Kidney (tissue), 14 donors: ENCODE measurements around the gene MCL1. TPM values are rescaled to one million over a fixed set of nuclear protein-coding genes. Genes with fewer than 3 reads are reported as not detected.

ENCODE experiments used
- DNase-seq, 5 donors: peaks; one replicate each; pipeline ENCODE4 v3.0.0-alpha.2; 2013 to 2020
- FAIRE-seq: peaks from 2 replicates; lab custom pipeline; 2012; peaks lifted over from hg19 to GRCh38; lab: Jason Lieb, UNC
- H3K27ac ChIP-seq, 2 donors: one replicate each; pipeline ENCODE4 v1.7.0; 2013; ENCODE audit warnings: low read depth in 2 of 2, low read length in 2 of 2, inconsistent platforms in 1 of 2
- H3K27me3 ChIP-seq: one replicate; pipeline ENCODE4 v1.7.1; 2013; ENCODE audit warnings: low read length, inconsistent platforms; ENCODE audit not compliant: control insufficient read depth, insufficient read depth
- H3K36me3 ChIP-seq, 3 donors: one replicate each; pipeline versions ENCODE4 v1.7.0 to v1.7.1; 2013; ENCODE audit warnings: low read length in 3 of 3, control low read depth in 1 of 3, inconsistent platforms in 1 of 3; ENCODE audit not compliant: insufficient read depth in 3 of 3, control insufficient read depth in 2 of 3
- H3K4me1 ChIP-seq, 3 donors: one replicate each; pipeline versions ENCODE4 v1.7.0 to v1.7.1; 2013; ENCODE audit warnings: low read length in 3 of 3, inconsistent platforms in 1 of 3, low read depth in 1 of 3; ENCODE audit not compliant: control insufficient read depth in 2 of 3, insufficient read depth in 2 of 3
- H3K4me3 ChIP-seq, 3 donors: one replicate each; pipeline versions ENCODE4 v1.7.0 to v1.8.1; 2013; ENCODE audit warnings: low read length in 3 of 3, control low read depth in 1 of 3, inconsistent platforms in 1 of 3
- H3K9ac ChIP-seq, 3 donors: one replicate each; pipeline versions ENCODE4 v1.7.0 to v1.7.1; 2013; ENCODE audit warnings: low read length in 3 of 3, control low read depth in 1 of 3, inconsistent platforms in 1 of 3
- H3K9me3 ChIP-seq, 3 donors: one replicate each; pipeline versions ENCODE4 v1.7.0 to v1.7.1; 2013; ENCODE audit warnings: low read length in 3 of 3, control low read depth in 1 of 3, inconsistent platforms in 1 of 3; ENCODE audit not compliant: control insufficient read depth in 2 of 3, insufficient read depth in 1 of 3
- CTCF ChIP-seq: IDR thresholded peaks from 3 replicates; pipeline ENCODE4 v1.5.1; 2012; ENCODE audit warnings: mild to moderate bottlenecking, moderate library complexity, borderline replicate concordance; ENCODE audit not compliant: insufficient read depth; ENCODE audit errors: extremely low read depth
- intact Hi-C: fragments of 100-400 bp; cut with DNase I; formaldehyde crosslinking; loops from one replicate; pipeline ENCODE4 v1.11.1; 2022
- polyA plus RNA-seq: library from polyadenylated mRNA; stranded (reverse); fragments of 350-450 nt; fragmentation: Illumina TruSeq; extraction: RNeasy Lipid Tissue Mini Kit (QIAGEN cat#74804); gene quantifications from one replicate; pipeline ENCODE4 v1.2.3, GENCODE V29; 2014; ENCODE audit warnings: low read depth, low replicate concordance; ENCODE audit not compliant: insufficient read depth
- total RNA-seq: library from RNA; stranded (reverse); fragmentation: NEBNext Ultra II Directional; extraction: Animal tissue kit (Norgen Biotek cat#: 25700); gene quantifications from one replicate; pipeline ENCODE4 v1.2.1, GENCODE V29; 2021
- donor health status: control.
- donor health status: control.
- donor health status: control.
- donor health status: control.
- donor health status: control.
- donor health status: DM: yes; HTN: yes; CAD: no.
- donor health status: Normal renal cell carcinoma (clear cell type).

The MCL1 gene
- total and polyA plus RNA-seq, 2 donors from 2014 or later, result 79.5 to 253 TPM

- Histone ChIP-seq H3K9me3 (no peaks in the 10 kb centered on the region), H3K9ac (no peak overlapping the region), H3K4me3 (no peak overlapping the region), H3K36me3 (no peaks in the 10 kb centered on the region), H3K4me1 (peaks cover 0 to 3% (median 0%) of the 10 kb centered on the region in 3 donors), H3K27ac (no peak overlapping the region), H3K27me3 (no peaks in the 10 kb centered on the region)
- no peak for TF ChIP-seq CTCF
- DNase-seq, result no peak
- FAIRE-seq, result no peak
- intact Hi-C loops, result no loop called here
Measured at GRCh38 chr1:150546294-150546937, 33.0 kb downstream of the MCL1 start.

DNA sequence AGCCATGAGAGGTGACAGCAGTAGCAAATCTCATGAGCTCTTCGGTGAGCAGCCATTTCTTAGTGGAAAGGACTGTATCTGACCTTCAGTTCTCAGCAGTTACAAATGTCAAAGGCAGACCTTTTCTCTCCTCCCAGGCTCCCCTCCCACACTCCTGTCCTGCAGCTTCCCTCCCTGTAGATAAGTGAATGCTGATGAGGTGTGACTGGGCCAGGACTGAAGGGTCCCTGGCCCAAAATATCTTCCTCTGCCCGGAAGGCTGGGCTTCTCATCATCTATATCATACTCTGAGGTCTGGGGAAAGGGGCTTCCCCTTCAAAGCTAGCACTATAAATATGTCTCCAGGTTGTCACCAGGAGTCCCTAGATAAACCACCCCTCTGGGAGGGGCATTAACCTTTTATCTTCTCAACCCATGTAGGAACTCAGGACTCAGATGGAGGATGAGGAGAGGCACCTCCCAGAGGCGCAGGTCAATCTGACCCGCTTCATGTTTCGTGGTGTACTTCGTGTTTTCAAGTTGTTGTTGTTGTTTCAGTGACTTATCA lies 33.9 kb downstream of the MCL1 start:
- intact Hi-C loops, result no loop called here
- H3K4me1 ChIP-seq, result peaks cover 0 to 3% (median 0%) of the 10 kb centered on the region in 3 donors
- H3K27ac ChIP-seq, result no peak overlapping the region
- H3K27me3 ChIP-seq, result no peaks in the 10 kb centered on the region
- no peak for DNase-seq
- no peak for FAIRE-seq
- no peaks in the 10 kb centered on the region for H3K9me3 ChIP-seq
- H3K36me3 ChIP-seq, result no peaks in the 10 kb centered on the region
- TF ChIP-seq CTCF, result no peak
- H3K9ac ChIP-seq, result no peak overlapping the region
- H3K4me3 ChIP-seq, result no peak overlapping the region

- H3K9ac ChIP-seq, result no peak overlapping the region
- peaks cover 0 to 3% (median 0%) of the 10 kb centered on the region in 3 donors for H3K4me1 ChIP-seq
- no peaks in the 10 kb centered on the region for H3K27me3 ChIP-seq
- no peak for TF ChIP-seq CTCF
- no peak overlapping the region for H3K4me3 ChIP-seq
- DNase-seq, result no peak
- intact Hi-C loops, result no loop called here
- H3K27ac ChIP-seq, result no peak overlapping the region
- no peaks in the 10 kb centered on the region for H3K9me3 ChIP-seq
- no peaks in the 10 kb centered on the region for H3K36me3 ChIP-seq
- FAIRE-seq, result no peak
Measured at GRCh38 chr1:150544204-150544603, 35.2 kb downstream of the MCL1 start.
